SK-N-SH (cell line): ENCODE results near the gene MRPL36. TPM values are rescaled to one million over a fixed set of nuclear protein-coding genes. Genes with fewer than 3 reads are reported as not detected.

Experiments used
- CTCF ChIA-PET: fragments of 300-600, 350-600 bp; formaldehyde crosslinking; extraction: SDS; loops from one replicate; lab custom pipeline; 2021; lab: Yijun Ruan, JAX
- POLR2A ChIA-PET: fragments of 350-600 bp; sonication (Branson Sonifier 250); formaldehyde crosslinking; extraction: SDS; loops from one replicate; lab custom pipeline; 2020; ENCODE audit warnings: antibody characterized with exemption, inconsistent platforms; lab: Yijun Ruan, JAX
- DNase-seq: peaks from one replicate; pipeline ENCODE4 v3.0.0; 2012
- H2AFZ ChIP-seq: fragments of 200-600 bp; sonication (generic); 2 replicates; pipeline ENCODE4 v1.8.1; 2016; ENCODE audit warnings: antibody characterized with exemption, mild to moderate bottlenecking, low read depth
- H3F3A ChIP-seq: fragments of 200-600 bp; sonication (generic); replicated peaks from 2 replicates; pipeline ENCODE3; 2016; ENCODE audit warnings: antibody characterized with exemption, mild to moderate bottlenecking; ENCODE audit not compliant: insufficient read depth
- H3K27ac ChIP-seq, 2 experiments: fragments of 200-500 bp in 1 of 2; fragments of 200-600 bp in 1 of 2; sonication (Bioruptor generic) in 1 of 2; sonication (generic), shearing (Covaris generic) in 1 of 2; 2 replicates each; pipeline versions ENCODE4 v1.5.1 to v1.6.1; 2014 to 2016; ENCODE audit warnings: low read depth in 2 of 2, inconsistent platforms in 1 of 2, low read length in 1 of 2, mild to moderate bottlenecking in 1 of 2, mixed read lengths in 1 of 2
- H3K27me3 ChIP-seq: fragments of 200-600 bp; sonication (generic), shearing (Covaris generic); 2 replicates; pipeline ENCODE4 v1.6.1; 2016; ENCODE audit warnings: mixed run types; ENCODE audit not compliant: insufficient read depth
- H3K36me3 ChIP-seq, 2 experiments: fragments of 200-500 bp in 1 of 2; fragments of 200-600 bp in 1 of 2; sonication (Bioruptor generic) in 1 of 2; sonication (generic) in 1 of 2; replicated peaks in 1 of 2; 2 replicates each; pipeline versions ENCODE3 to v1.5.1; 2014 to 2016; ENCODE audit warnings: low read length in 1 of 2, mild to moderate bottlenecking in 1 of 2; ENCODE audit not compliant: insufficient read depth in 2 of 2, control insufficient read depth in 1 of 2
- H3K4me1 ChIP-seq, 2 experiments: fragments of 200-500 bp in 1 of 2; fragments of 200-600 bp in 1 of 2; sonication (Bioruptor generic) in 1 of 2; sonication (generic), shearing (Covaris generic) in 1 of 2; 2 replicates each; pipeline versions ENCODE4 v1.5.1 to v1.6.1; 2014 to 2016; ENCODE audit warnings: low read depth in 1 of 2, low read length in 1 of 2, mixed run types in 1 of 2; ENCODE audit not compliant: insufficient read depth in 2 of 2, control insufficient read depth in 1 of 2
- H3K4me2 ChIP-seq: fragments of 200-600 bp; sonication (generic), shearing (Covaris generic); 2 replicates; pipeline ENCODE4 v1.6.1; 2017; ENCODE audit warnings: mixed run types
- H3K4me3 ChIP-seq, 2 experiments: fragments of 200-500 bp in 1 of 2; fragments of 200-600 bp in 1 of 2; sonication (Bioruptor generic) in 1 of 2; sonication (generic), shearing (Covaris generic) in 1 of 2; 2 replicates each; pipeline versions ENCODE4 v1.5.1 to v1.8.1; 2014 to 2016; ENCODE audit warnings: low read depth in 2 of 2, inconsistent platforms in 1 of 2, low read length in 1 of 2, mild to moderate bottlenecking in 1 of 2, mixed read lengths in 1 of 2, moderate library complexity in 1 of 2
- H3K79me2 ChIP-seq: fragments of 200-600 bp; sonication (generic); 2 replicates; pipeline ENCODE4 v1.8.1; 2017; ENCODE audit warnings: mild to moderate bottlenecking; ENCODE audit not compliant: insufficient read depth
- H3K9ac ChIP-seq: fragments of 200-600 bp; sonication (generic); 2 replicates; pipeline ENCODE4 v1.6.1; 2017; ENCODE audit warnings: mixed run types
- H3K9me2 ChIP-seq: fragments of 200-600 bp; sonication (generic); 2 replicates; pipeline ENCODE4 v1.6.1; 2017; ENCODE audit warnings: mixed run types
- H3K9me3 ChIP-seq: fragments of 200-600 bp; sonication (generic); 2 replicates; pipeline ENCODE4 v1.6.1; 2017; ENCODE audit warnings: mixed run types, mild to moderate bottlenecking, moderate library complexity
- H4K20me1 ChIP-seq: fragments of 200-600 bp; sonication (generic); 2 replicates; pipeline ENCODE4 v1.6.1; 2017; ENCODE audit warnings: mild to moderate bottlenecking, mixed run types; ENCODE audit not compliant: insufficient read depth
- CHD2 ChIP-seq: fragments of 150-350 bp; IDR thresholded peaks from 2 replicates; pipeline ENCODE4 v1.6.1; 2018; ENCODE audit warnings: low read length; ENCODE audit not compliant: partially characterized antibody
- ELF1 ChIP-seq: IDR thresholded peaks from 2 replicates; pipeline ENCODE4 v1.4.0; 2012
- EP300 ChIP-seq, 2 experiments: IDR thresholded peaks; 2 replicates each; pipeline versions ENCODE4 v1.4.0 to v1.6.1; 2012; ENCODE audit warnings: borderline replicate concordance in 1 of 2, low read depth in 1 of 2, low read length in 1 of 2
- EZH2phosphoT487 ChIP-seq: fragments of 200-600 bp; sonication (generic); IDR thresholded peaks from 2 replicates; pipeline ENCODE4 v1.6.1; 2017; ENCODE audit warnings: low read depth, mixed run types, mild to moderate bottlenecking, antibody characterized with exemption, moderate library complexity, borderline replicate concordance
- FOSL2 ChIP-seq: IDR thresholded peaks from 2 replicates; pipeline ENCODE4 v1.4.0; 2012; ENCODE audit warnings: low read depth, mild to moderate bottlenecking, moderate library complexity, borderline replicate concordance
- FOXM1 ChIP-seq: IDR thresholded peaks from 2 replicates; pipeline ENCODE4 v1.4.0; 2012; ENCODE audit warnings: low read depth, mild to moderate bottlenecking
- GABPA ChIP-seq: IDR thresholded peaks from 2 replicates; pipeline ENCODE4 v1.4.0; 2012; ENCODE audit warnings: low read depth, mild to moderate bottlenecking
- JUND ChIP-seq: IDR thresholded peaks from 2 replicates; pipeline ENCODE4 v1.4.0; 2012
- NFIC ChIP-seq: IDR thresholded peaks from 2 replicates; pipeline ENCODE4 v1.4.0; 2012; ENCODE audit warnings: borderline replicate concordance
- NRF1 ChIP-seq: IDR thresholded peaks from 2 replicates; pipeline ENCODE4 v1.6.1; 2012; ENCODE audit warnings: low read depth, mild to moderate bottlenecking, low read length
- POLR2AphosphoS5 ChIP-seq: IDR thresholded peaks from 2 replicates; pipeline ENCODE4 v1.6.1; 2012; ENCODE audit warnings: low read depth, low read length
- RAD21 ChIP-seq: IDR thresholded peaks from 2 replicates; pipeline ENCODE4 v1.6.1; 2012; ENCODE audit warnings: mild to moderate bottlenecking, low read length
- RCOR1 ChIP-seq: fragments of 150-350 bp; IDR thresholded peaks from 2 replicates; pipeline ENCODE4 v1.6.1; 2017; ENCODE audit warnings: antibody characterized with exemption, low read length
- RFX5 ChIP-seq: IDR thresholded peaks from 2 replicates; pipeline ENCODE4 v1.6.1; 2012; ENCODE audit warnings: mild to moderate bottlenecking, improper control_type of control experiment, low read length
- RXRA ChIP-seq: IDR thresholded peaks from 2 replicates; pipeline ENCODE4 v1.4.0; 2012; ENCODE audit warnings: low read depth, mild to moderate bottlenecking, borderline replicate concordance
- SIN3A ChIP-seq: IDR thresholded peaks from 2 replicates; pipeline ENCODE4 v1.6.1; 2012; ENCODE audit warnings: low read depth, mild to moderate bottlenecking, low read length, moderate library complexity, borderline replicate concordance
- SMC3 ChIP-seq: IDR thresholded peaks from 2 replicates; pipeline ENCODE4 v1.6.1; 2012; ENCODE audit warnings: low read depth, low read length, improper control_type of control experiment
- TCF12 ChIP-seq: IDR thresholded peaks from 2 replicates; pipeline ENCODE4 v1.4.0; 2012
- TEAD4 ChIP-seq: IDR thresholded peaks from 2 replicates; pipeline ENCODE4 v1.4.0; 2012; ENCODE audit warnings: mild to moderate bottlenecking, borderline replicate concordance; ENCODE audit not compliant: insufficient read depth
- YY1 ChIP-seq: IDR thresholded peaks from 2 replicates; pipeline ENCODE4 v1.4.0; 2012; ENCODE audit warnings: low read depth, mild to moderate bottlenecking
- WGBS: methylation state at CpG from one replicate; pipeline ENCODE4 v1.1.6; 2017; ENCODE audit warnings: low lambda C conversion rate; 5-methylcytosine and 5-hydroxymethylcytosine counted together
- polyA plus RNA-seq, 3 experiments: library from polyadenylated mRNA; depleted of rRNA; stranded (reverse); fragments of >200 nt; gene quantifications; 2 replicates each; pipeline ENCODE4 v1.2.3, GENCODE V29; 2012
- TF ChIP-seq, protein P1 (sequence below): fragments of 150-350 bp; IDR thresholded peaks from 2 replicates; pipeline ENCODE4 v1.6.1; 2017; ENCODE audit warnings: antibody characterized with exemption, low read length, low read depth, borderline replicate concordance
- TF ChIP-seq, protein P2 (sequence below): IDR thresholded peaks from 2 replicates; pipeline ENCODE4 v1.4.0; 2012; ENCODE audit warnings: low read depth
- TF ChIP-seq, protein P3 (sequence below): IDR thresholded peaks from 2 replicates; pipeline ENCODE4 v1.4.0; 2012; ENCODE audit warnings: low read depth, borderline replicate concordance
- TF ChIP-seq, protein P4 (sequence below): IDR thresholded peaks from 2 replicates; pipeline ENCODE4; 2012
- TF ChIP-seq, protein P5 (sequence below): fragments of 150-350 bp; IDR thresholded peaks from 2 replicates; pipeline ENCODE4 v1.6.1; 2016; ENCODE audit warnings: mild to moderate bottlenecking, low read depth, low read length

The MRPL36 gene
- polyA plus RNA-seq, 1 of the 3 experiments (the other 2 are of a cell fraction): 78.4 TPM

DNA sequence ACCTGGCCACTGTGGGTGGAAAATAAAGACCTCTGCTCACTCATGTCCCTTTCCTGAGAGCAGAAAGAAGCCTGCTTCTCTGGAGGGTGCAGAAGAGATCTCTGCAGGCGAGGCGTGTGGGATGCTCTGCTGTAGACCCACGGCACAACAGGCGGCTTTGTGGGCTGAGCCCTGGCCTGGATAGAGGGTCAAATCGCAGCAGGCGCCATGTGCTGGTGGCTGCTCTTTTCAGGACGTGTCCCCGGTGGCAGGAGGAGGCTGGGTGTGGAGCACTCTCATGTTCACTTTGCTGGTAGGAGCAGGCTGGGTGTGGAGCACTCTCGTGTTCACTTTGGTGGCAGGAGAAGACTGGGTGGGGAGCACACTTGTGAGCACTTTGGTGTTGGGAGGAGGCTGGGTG, 48.0 kb upstream of the MRPL36 start (continued):
- TF ChIP-seq, protein P1, sequence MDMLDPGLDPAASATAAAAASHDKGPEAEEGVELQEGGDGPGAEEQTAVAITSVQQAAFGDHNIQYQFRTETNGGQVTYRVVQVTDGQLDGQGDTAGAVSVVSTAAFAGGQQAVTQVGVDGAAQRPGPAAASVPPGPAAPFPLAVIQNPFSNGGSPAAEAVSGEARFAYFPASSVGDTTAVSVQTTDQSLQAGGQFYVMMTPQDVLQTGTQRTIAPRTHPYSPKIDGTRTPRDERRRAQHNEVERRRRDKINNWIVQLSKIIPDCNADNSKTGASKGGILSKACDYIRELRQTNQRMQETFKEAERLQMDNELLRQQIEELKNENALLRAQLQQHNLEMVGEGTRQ: no peak
- no peak for TF ChIP-seq GABPA
- TF ChIP-seq POLR2AphosphoS5: no peak
- TF ChIP-seq, all 33 proteins: peak for 0

DNA sequence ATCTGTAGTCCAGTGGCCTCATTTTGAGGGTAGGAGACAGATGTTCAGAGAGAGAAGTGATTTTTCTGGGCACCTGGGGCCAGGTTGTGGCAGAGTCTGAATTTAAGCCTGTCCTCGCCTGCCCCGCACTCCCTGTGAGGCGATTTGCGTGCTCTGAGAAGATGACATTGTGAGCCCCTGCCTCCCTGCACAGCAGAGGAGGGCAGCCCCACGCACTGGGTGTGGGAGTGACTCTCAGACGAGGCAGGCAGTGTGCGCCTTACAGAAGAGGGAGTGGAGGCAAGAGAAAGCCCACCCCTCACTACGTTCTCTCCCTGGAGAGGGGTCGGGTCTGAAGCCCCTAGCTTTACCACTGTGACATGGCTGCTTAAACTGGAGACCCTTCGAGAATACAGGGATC, 47.4 kb upstream of the MRPL36 start:
- no peak overlapping the region for H3K4me2 ChIP-seq
- H3K4me1 ChIP-seq: no peaks in the 10 kb centered on the region; a peak in 1 of 4 replicates
- TF ChIP-seq, protein P2, sequence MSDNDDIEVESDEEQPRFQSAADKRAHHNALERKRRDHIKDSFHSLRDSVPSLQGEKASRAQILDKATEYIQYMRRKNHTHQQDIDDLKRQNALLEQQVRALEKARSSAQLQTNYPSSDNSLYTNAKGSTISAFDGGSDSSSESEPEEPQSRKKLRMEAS: no peak
- TF ChIP-seq SMC3 (no peak), SIN3A (no peak), ELF1 (no peak), CHD2 (no peak), RXRA (no peak), EP300 (IDR thresholded peaks at IDR 0.05; ENCODE audit: borderline replicate concordance in 1 of 2, low read depth in 1 of 2, low read length in 1 of 2) (no peak), JUND (no peak), RCOR1 (no peak), EZH2phosphoT487 (no peak)
- TF ChIP-seq, protein P1: no peak
- TF ChIP-seq, protein P3, sequence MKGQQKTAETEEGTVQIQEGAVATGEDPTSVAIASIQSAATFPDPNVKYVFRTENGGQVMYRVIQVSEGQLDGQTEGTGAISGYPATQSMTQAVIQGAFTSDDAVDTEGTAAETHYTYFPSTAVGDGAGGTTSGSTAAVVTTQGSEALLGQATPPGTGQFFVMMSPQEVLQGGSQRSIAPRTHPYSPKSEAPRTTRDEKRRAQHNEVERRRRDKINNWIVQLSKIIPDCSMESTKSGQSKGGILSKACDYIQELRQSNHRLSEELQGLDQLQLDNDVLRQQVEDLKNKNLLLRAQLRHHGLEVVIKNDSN: no peak
- no peak overlapping the region for H3K27ac ChIP-seq
- no peaks in the 10 kb centered on the region for H4K20me1 ChIP-seq
- no peak for DNase-seq
- ChIA-PET POLR2A (no interaction called here), CTCF (no interaction called here)
- H3K79me2 ChIP-seq: no peaks in the 10 kb centered on the region
- H3K9ac ChIP-seq: no peak overlapping the region
- H3F3A ChIP-seq: peaks cover 7% of the 10 kb centered on the region
- no peaks in the 10 kb centered on the region for H3K36me3 ChIP-seq
- no peak overlapping the region for H3K4me3 ChIP-seq
- peaks cover 52% of the 10 kb centered on the region for H3K27me3 ChIP-seq
- no peak overlapping the region for H2AFZ ChIP-seq
- 24% methylated on average over 9 of the region's 10 CpGs for WGBS
- H3K9me2 ChIP-seq: no peaks in the 10 kb centered on the region
- H3K9me3 ChIP-seq: no peaks in the 10 kb centered on the region

DNA sequence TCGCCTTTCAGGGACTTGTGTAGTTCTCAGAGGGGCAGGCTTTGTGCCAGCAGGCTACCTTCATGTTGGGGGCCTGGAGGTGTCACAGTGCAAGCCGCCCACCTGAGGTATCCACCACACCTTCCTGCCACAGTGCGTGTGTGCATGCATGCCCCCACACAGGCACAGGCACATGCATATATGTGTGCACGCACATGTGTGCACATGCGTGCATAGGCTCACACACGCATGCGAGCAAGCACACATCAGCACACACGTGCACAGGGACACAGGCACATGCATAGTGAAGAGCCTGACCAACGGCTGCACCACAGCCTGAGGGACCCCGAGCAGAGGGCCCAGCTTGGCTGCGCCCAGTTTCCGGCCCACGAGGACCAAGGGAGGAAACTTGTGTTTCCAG, 46.9 kb upstream of the MRPL36 start:
- H3K9me2 ChIP-seq: no peaks in the 10 kb centered on the region
- H3K79me2 ChIP-seq: no peaks in the 10 kb centered on the region
- no peak overlapping the region for H3K4me2 ChIP-seq
- H3K9ac ChIP-seq: no peak overlapping the region
- no peaks in the 10 kb centered on the region for H3K9me3 ChIP-seq
- H3F3A ChIP-seq: peaks cover 7% of the 10 kb centered on the region
- H2AFZ ChIP-seq: no peak overlapping the region
- POLR2A ChIA-PET: no interaction called here
- H3K27me3 ChIP-seq: peaks cover 53% of the 10 kb centered on the region
- H3K36me3 ChIP-seq: no peaks in the 10 kb centered on the region
- no peaks in the 10 kb centered on the region; a peak in 1 of 4 replicates for H3K4me1 ChIP-seq
- H4K20me1 ChIP-seq: no peaks in the 10 kb centered on the region
- H3K27ac ChIP-seq: no peak overlapping the region
- CTCF ChIA-PET: no interaction called here
- no peak overlapping the region for H3K4me3 ChIP-seq
- no peak for DNase-seq
- WGBS: 43% methylated on average over 12 of the region's 13 CpGs
- no peak for TF ChIP-seq ELF1
- no peak for TF ChIP-seq GABPA
- TF ChIP-seq FOXM1: no peak
- no peak for TF ChIP-seq YY1
- no peak for TF ChIP-seq FOSL2
- no peak for TF ChIP-seq NRF1
- no peak for TF ChIP-seq NFIC
- TF ChIP-seq TCF12: no peak
- TF ChIP-seq RAD21: no peak
- TF ChIP-seq EP300 (IDR thresholded peaks at IDR 0.05; ENCODE audit: borderline replicate concordance in 1 of 2, low read depth in 1 of 2, low read length in 1 of 2): no peak
- TF ChIP-seq, protein P4, sequence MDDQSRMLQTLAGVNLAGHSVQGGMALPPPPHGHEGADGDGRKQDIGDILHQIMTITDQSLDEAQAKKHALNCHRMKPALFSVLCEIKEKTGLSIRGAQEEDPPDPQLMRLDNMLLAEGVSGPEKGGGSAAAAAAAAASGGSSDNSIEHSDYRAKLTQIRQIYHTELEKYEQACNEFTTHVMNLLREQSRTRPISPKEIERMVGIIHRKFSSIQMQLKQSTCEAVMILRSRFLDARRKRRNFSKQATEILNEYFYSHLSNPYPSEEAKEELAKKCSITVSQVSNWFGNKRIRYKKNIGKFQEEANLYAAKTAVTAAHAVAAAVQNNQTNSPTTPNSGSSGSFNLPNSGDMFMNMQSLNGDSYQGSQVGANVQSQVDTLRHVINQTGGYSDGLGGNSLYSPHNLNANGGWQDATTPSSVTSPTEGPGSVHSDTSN: no peak
- no peak for TF ChIP-seq RFX5
- no peak for TF ChIP-seq TEAD4
- TF ChIP-seq, protein P5, sequence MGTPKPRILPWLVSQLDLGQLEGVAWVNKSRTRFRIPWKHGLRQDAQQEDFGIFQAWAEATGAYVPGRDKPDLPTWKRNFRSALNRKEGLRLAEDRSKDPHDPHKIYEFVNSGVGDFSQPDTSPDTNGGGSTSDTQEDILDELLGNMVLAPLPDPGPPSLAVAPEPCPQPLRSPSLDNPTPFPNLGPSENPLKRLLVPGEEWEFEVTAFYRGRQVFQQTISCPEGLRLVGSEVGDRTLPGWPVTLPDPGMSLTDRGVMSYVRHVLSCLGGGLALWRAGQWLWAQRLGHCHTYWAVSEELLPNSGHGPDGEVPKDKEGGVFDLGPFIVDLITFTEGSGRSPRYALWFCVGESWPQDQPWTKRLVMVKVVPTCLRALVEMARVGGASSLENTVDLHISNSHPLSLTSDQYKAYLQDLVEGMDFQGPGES: no peak
